Activated T-helper 17 cell treated with anti-CD3 and anti-CD28 coated beads, Interleukin-2, amount 50 U/mL, for 72 hours (primary cell): Measurements from ENCODE around the gene ATP11A. TPM values are rescaled to one million over a fixed set of nuclear protein-coding genes. Genes with fewer than 3 reads are reported as not detected.
"Not testable (repeated sequence)": the region's sequence is repeated elsewhere in the genome, so short reads cannot be mapped to it uniquely, and the experiment has no call there.

Experiments used
- ATAC-seq: fragments of 150-1000 bp; cut with Tn5 transposase; replicated peaks from 2 replicates; pipeline ENCODE4 v1.10.0; 2021; ENCODE audit warnings: mild to moderate bottlenecking, moderate library complexity
- H3K27ac Mint-ChIP-seq: one replicate; pipeline ENCODE4 v1.8.0; 2022; ENCODE audit warnings: mixed read lengths
- H3K27me3 Mint-ChIP-seq: one replicate; pipeline ENCODE4 v1.8.0; 2022; ENCODE audit warnings: mixed read lengths
- H3K36me3 Mint-ChIP-seq: one replicate; pipeline ENCODE4 v1.8.0; 2022; ENCODE audit warnings: low read depth, mild to moderate bottlenecking, mixed read lengths
- H3K4me1 Mint-ChIP-seq: one replicate; pipeline ENCODE4 v1.8.0; 2022; ENCODE audit warnings: mixed read lengths
- H3K4me3 Mint-ChIP-seq: one replicate; pipeline ENCODE4 v1.8.0; 2022; ENCODE audit warnings: mild to moderate bottlenecking, mixed read lengths
- H3K9me3 Mint-ChIP-seq: one replicate; pipeline ENCODE4 v1.8.0; 2022; ENCODE audit warnings: mixed read lengths
- total RNA-seq, 2 donors: library from RNA; stranded (reverse); gene quantifications; one replicate each; pipeline ENCODE4 v1.2.3, GENCODE V29; 2022

Gene ATP11A
- total RNA-seq, 2 donors from 2014 or later = 39.7 to 48.6 TPM

GRCh38 chr13:112849500-112849899 lies 159.7 kb downstream of the ATP11A start:
- no peak for ATAC-seq
- peaks cover 4% of the 10 kb centered on the region for H3K4me1 Mint-ChIP-seq
- H3K4me3 Mint-ChIP-seq = no peak overlapping the region
- no peaks in the 10 kb centered on the region for H3K27me3 Mint-ChIP-seq
- peak overlapping the region; percentile 19 for H3K27ac Mint-ChIP-seq
- H3K9me3 Mint-ChIP-seq = no peaks in the 10 kb centered on the region
- peaks cover 69% of the 10 kb centered on the region for H3K36me3 Mint-ChIP-seq

GRCh38 chr13:112850273-112850672 lies 160.4 kb downstream of the ATP11A start:
- ATAC-seq = no peak
- Mint-ChIP-seq H3K4me3 (no peak overlapping the region), H3K9me3 (no peaks in the 10 kb centered on the region), H3K4me1 (peaks cover 4% of the 10 kb centered on the region), H3K27me3 (no peaks in the 10 kb centered on the region), H3K27ac (no peak overlapping the region), H3K36me3 (peaks cover 74% of the 10 kb centered on the region)

- H3K4me1 Mint-ChIP-seq = peaks cover 4% of the 10 kb centered on the region
- no peak for ATAC-seq
- no peaks in the 10 kb centered on the region for H3K27me3 Mint-ChIP-seq
- H3K36me3 Mint-ChIP-seq = peaks cover 78% of the 10 kb centered on the region
- no peak overlapping the region for H3K27ac Mint-ChIP-seq
- no peaks in the 10 kb centered on the region for H3K9me3 Mint-ChIP-seq
- no peak overlapping the region for H3K4me3 Mint-ChIP-seq
Measured at GRCh38 chr13:112851107-112852038, 161.5 kb downstream of the ATP11A start.

- Mint-ChIP-seq H3K4me1 (peaks cover 4% of the 10 kb centered on the region), H3K27me3 (no peaks in the 10 kb centered on the region), H3K9me3 (no peaks in the 10 kb centered on the region), H3K27ac (peak overlapping the region; percentile 33), H3K36me3 (peaks cover 88% of the 10 kb centered on the region), H3K4me3 (no peak overlapping the region)
- no peak for ATAC-seq
Measured at GRCh38 chr13:112852392-112852791, 162.6 kb downstream of the ATP11A start.

- H3K4me3 Mint-ChIP-seq = no peak overlapping the region
- no peak for ATAC-seq
- H3K9me3 Mint-ChIP-seq = no peaks in the 10 kb centered on the region
- H3K36me3 Mint-ChIP-seq = peaks cover 92% of the 10 kb centered on the region
- H3K27me3 Mint-ChIP-seq = no peaks in the 10 kb centered on the region
- H3K4me1 Mint-ChIP-seq = peaks cover 4% of the 10 kb centered on the region
- H3K27ac Mint-ChIP-seq = no peak overlapping the region
Measured at GRCh38 chr13:112852808-112853207, 163.0 kb downstream of the ATP11A start.

- Mint-ChIP-seq H3K27me3 (no peaks in the 10 kb centered on the region), H3K4me3 (no peak overlapping the region), H3K9me3 (no peaks in the 10 kb centered on the region), H3K27ac (no peak overlapping the region), H3K4me1 (peaks cover 4% of the 10 kb centered on the region), H3K36me3 (peaks cover 100% of the 10 kb centered on the region)
- ATAC-seq = no peak
Measured at GRCh38 chr13:112854321-112854720, 164.5 kb downstream of the ATP11A start.

GRCh38 chr13:112855859-112856258 lies 166.0 kb downstream of the ATP11A start:
- Mint-ChIP-seq H3K27me3 (no peaks in the 10 kb centered on the region), H3K27ac (no peak overlapping the region), H3K4me1 (peaks cover 4% of the 10 kb centered on the region), H3K4me3 (no peak overlapping the region), H3K36me3 (peaks cover 99% of the 10 kb centered on the region), H3K9me3 (no peaks in the 10 kb centered on the region)
- ATAC-seq = no peak

GRCh38 chr13:112857914-112858490 lies 168.2 kb downstream of the ATP11A start:
- H3K9me3 Mint-ChIP-seq = no peaks in the 10 kb centered on the region
- no peaks in the 10 kb centered on the region for H3K27me3 Mint-ChIP-seq
- peaks cover 92% of the 10 kb centered on the region for H3K36me3 Mint-ChIP-seq
- H3K27ac Mint-ChIP-seq = no peak overlapping the region
- H3K4me3 Mint-ChIP-seq = no peak overlapping the region
- H3K4me1 Mint-ChIP-seq = no peaks in the 10 kb centered on the region
- ATAC-seq = no peak

- H3K4me1 Mint-ChIP-seq = no peaks in the 10 kb centered on the region
- peaks cover 80% of the 10 kb centered on the region for H3K36me3 Mint-ChIP-seq
- H3K27ac Mint-ChIP-seq = no peak overlapping the region
- no peaks in the 10 kb centered on the region for H3K9me3 Mint-ChIP-seq
- H3K27me3 Mint-ChIP-seq = no peaks in the 10 kb centered on the region
- no peak for ATAC-seq
- no peak overlapping the region for H3K4me3 Mint-ChIP-seq
Measured at GRCh38 chr13:112859128-112859816, 169.4 kb downstream of the ATP11A start.

GRCh38 chr13:112859817-112860190 lies 170.0 kb downstream of the ATP11A start:
- Mint-ChIP-seq H3K27me3 (no peaks in the 10 kb centered on the region), H3K9me3 (no peaks in the 10 kb centered on the region)

GRCh38 chr13:112861876-112862615 lies 172.2 kb downstream of the ATP11A start:
- H3K36me3 Mint-ChIP-seq = peaks cover 69% of the 10 kb centered on the region
- no peaks in the 10 kb centered on the region for H3K4me1 Mint-ChIP-seq
- no peaks in the 10 kb centered on the region for H3K27me3 Mint-ChIP-seq
- no peaks in the 10 kb centered on the region for H3K9me3 Mint-ChIP-seq
- H3K27ac Mint-ChIP-seq = no peak overlapping the region
- ATAC-seq = no peak
- H3K4me3 Mint-ChIP-seq = no peak overlapping the region

More at GRCh38 chr13:112859817-112860190, 170.0 kb downstream of the ATP11A start:
- no peaks in the 10 kb centered on the region for H3K4me1 Mint-ChIP-seq
- ATAC-seq = no peak
- H3K36me3 Mint-ChIP-seq = peaks cover 74% of the 10 kb centered on the region
- no peak overlapping the region for H3K27ac Mint-ChIP-seq
- no peak overlapping the region for H3K4me3 Mint-ChIP-seq

- peaks cover 69% of the 10 kb centered on the region for H3K36me3 Mint-ChIP-seq
- not testable (repeated sequence) for H3K27ac Mint-ChIP-seq, H3K4me3 Mint-ChIP-seq, H3K4me1 Mint-ChIP-seq, H3K27me3 Mint-ChIP-seq, H3K9me3 Mint-ChIP-seq, ATAC-seq
Measured at GRCh38 chr13:112863356-112863755, 173.5 kb downstream of the ATP11A start.

GRCh38 chr13:112865478-112865877 lies 175.6 kb downstream of the ATP11A start:
- peaks cover 60% of the 10 kb centered on the region for H3K36me3 Mint-ChIP-seq
- H3K4me1 Mint-ChIP-seq, ATAC-seq, H3K4me3 Mint-ChIP-seq, H3K27me3 Mint-ChIP-seq, H3K9me3 Mint-ChIP-seq, H3K27ac Mint-ChIP-seq: not testable (repeated sequence)

GRCh38 chr13:112867301-112867711 lies 177.5 kb downstream of the ATP11A start:
- H3K9me3 Mint-ChIP-seq = no peaks in the 10 kb centered on the region
- H3K36me3 Mint-ChIP-seq = peaks cover 42% of the 10 kb centered on the region
- H3K4me1 Mint-ChIP-seq = no peaks in the 10 kb centered on the region
- H3K27me3 Mint-ChIP-seq = no peaks in the 10 kb centered on the region
- no peak overlapping the region for H3K4me3 Mint-ChIP-seq
- no peak for ATAC-seq
- no peak overlapping the region for H3K27ac Mint-ChIP-seq
